ENCODE results near the gene RPLP2.

RPLP2 gene

GRCh38 chr11:839280-839623 lies 29.5 kb downstream of the RPLP2 start:
- no peak for DNase-seq

- DNase-seq = no peak
Observed at GRCh38 chr11:839875-840617, 30.3 kb downstream of the RPLP2 start.

DNA sequence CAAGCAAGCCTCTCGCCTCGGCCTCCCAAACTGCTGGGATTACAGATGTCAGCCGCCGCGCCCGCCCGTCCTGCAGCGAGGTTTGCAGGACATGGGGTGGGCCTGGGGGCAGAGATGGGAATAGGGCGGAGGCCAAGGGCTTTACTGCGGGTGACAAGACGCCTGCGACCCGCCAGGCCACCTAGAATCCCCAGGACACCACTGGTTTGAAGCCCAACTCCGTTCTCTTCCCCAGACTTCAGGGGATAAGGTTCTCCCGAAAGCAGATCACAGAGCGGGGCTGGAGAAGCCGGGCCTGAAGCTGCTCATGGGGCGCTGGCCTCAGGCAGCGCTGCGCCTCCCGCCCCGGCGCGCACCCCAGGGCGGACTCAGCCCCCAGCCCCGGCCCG lies 32.2 kb downstream of the RPLP2 start:
- DNase-seq = no peak

DNA sequence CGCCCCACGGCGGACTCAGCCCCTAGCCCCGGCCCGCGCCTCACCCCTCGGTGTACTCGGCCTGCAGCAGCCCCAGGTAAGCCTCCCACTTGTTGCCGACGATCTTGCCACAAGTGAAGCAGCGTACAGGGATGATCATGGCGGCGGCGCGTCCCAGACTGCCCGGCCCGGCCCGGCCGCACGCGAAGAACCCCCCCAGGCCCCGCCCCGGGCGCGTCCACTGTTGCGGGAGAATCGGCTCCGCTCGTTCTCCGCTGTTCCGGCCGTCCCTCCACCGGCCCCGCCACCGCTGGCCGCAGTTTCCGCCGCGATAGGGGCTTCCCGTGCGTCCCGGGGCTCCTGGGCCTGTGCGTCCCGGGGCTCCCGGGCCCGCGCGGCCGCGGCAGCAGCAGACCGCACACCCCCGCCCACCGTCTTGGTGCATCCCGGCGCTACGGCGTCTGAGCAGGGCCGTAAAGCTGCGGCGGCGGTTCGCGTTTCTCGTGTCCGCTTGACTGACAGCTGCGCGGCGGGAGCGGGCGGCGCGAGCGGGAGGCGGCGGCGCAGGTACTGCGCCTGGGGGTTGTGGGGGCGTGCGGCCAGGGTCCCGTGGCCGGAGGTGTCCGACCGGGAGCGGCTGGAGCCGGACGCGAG lies 32.7 kb downstream of the RPLP2 start, which contains the start of the genes POLR2L and TSPAN4:
Gene POLR2L, minus strand, starts transcription at position 160 of the 633 bp plus-strand sequence. Its CDS starts 21 bp downstream, at position 139.
Gene TSPAN4, plus strand, starts transcription at position 483 of the 633 bp plus-strand sequence. CDS start 7,453 bp downstream, outside the sequence.
- peak; percentile 73 for DNase-seq

DNA sequence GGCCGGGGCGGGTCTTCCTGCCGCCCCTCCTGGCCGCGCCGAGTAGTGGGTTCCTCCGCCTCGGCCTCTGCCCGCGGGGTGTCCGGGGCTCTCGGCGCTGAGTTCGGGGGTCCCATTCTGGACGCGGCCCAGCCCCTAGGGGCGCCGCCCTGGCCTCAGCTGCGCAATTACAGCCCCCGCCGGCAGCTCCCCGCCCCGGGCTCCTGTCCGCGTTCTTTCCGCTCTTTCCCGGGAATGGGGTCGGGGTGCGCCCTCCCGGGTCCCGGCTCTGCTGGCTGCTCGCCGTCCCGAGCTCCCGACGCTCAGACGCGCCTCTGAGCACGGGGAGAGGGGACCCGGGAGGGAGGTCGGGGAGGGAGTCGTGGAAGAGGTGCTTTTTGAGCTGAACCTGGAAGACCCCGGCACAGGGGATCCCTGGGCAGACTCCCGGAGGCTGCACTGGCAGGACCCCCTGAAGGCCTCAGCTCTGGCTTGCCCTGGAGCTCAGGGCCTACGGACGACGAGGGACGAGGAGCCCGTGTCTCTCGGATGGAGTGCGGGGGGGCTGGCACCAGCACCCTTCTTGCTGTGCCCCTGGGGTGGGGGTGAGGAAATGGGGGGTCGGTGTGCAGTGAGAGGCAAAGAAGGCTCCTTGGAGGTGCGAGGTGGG lies 33.4 kb downstream of the RPLP2 start:
- DNase-seq = no peak

DNA sequence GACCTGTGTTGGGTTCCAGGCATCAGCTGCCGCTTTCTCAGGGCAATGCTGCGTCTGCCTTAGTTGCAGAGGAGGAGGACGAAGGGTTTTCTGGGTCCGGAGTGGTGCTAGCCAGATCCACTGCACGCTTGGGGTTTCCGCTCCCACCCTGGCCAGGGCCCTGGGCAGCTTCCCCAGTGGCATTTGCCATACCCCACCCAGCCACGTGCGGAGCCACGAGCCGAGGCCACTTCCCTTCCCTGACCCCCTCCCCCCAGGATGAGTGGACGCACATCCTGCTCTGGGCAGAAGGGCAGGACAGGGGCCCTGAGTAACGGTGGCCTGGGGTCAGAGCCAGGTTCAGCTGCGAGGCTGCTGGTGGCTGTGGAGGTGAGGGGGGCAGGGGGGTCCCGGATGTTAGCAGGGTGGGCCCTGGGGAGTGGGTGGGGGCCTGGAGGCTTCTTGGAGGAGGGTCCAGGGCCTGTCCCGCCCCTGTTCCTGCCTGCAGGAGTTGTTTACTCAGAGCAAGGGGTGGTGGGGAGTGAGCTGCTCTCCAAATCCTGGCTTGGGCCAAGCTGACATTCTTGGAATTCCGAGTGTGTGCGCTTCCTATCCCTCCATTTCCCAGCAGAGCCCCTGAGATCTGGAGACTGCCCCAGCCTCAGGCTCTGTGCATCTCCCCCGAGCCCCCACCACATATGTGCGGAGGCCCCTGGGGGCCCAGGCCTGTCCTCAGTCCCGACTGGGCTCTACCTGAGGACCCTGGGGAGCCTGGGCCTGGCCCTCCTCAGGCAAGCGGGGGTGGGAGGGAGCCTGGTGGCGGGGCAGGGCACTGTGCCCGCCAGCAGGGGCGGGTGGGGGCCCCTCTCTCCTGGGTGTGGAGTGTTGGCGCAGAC lies 34.3 kb downstream of the RPLP2 start:
- no peak for DNase-seq

DNA sequence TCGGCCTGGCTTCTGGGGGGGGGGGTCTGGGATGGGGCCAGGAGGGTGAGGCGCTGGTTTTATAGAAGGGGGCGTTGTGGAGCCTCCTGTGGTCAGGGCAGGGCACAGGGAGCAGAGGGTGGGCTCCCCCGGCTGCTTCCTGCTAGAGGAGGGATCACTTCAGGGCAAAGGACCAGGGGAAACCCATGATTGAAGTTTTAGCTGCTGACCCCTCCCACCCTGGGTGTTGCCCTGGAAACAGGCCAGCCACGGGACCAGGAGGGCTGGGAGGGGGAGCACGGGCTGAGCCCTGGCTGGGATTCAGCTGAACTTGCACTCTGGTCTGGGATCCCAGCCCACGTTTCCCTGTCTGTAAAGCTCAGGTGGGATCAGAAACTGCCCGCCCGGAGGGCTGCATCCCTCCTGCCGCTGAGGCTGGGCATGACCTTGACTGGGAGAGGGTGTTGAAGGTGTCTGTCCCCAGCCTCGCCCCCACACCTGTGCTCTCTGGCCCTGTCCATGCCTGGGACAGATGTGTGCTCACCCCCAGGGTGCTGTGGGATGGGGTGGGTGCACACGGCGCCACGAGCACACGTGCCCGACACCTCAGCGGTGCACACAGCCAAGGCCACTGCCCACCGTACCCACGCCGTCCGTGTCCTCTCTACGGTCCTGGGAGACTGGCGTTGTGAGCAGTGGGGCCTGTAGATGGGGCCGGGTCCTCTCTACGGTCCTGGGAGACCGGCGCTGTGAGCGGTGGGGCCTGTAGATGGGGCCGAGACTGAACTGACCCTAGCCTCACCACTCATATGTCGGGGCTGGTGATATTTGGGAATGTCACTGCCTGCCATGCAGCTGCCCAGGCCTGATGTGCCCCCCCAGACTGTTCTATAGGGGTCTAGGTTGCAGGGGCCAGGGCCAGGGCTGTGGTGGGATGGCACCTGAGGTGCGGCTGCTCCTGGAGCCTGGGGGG lies 35.2 kb downstream of the RPLP2 start:
- no peak for DNase-seq

- no peak for DNase-seq
Observed at GRCh38 chr11:845872-846495, 36.2 kb downstream of the RPLP2 start.

DNA sequence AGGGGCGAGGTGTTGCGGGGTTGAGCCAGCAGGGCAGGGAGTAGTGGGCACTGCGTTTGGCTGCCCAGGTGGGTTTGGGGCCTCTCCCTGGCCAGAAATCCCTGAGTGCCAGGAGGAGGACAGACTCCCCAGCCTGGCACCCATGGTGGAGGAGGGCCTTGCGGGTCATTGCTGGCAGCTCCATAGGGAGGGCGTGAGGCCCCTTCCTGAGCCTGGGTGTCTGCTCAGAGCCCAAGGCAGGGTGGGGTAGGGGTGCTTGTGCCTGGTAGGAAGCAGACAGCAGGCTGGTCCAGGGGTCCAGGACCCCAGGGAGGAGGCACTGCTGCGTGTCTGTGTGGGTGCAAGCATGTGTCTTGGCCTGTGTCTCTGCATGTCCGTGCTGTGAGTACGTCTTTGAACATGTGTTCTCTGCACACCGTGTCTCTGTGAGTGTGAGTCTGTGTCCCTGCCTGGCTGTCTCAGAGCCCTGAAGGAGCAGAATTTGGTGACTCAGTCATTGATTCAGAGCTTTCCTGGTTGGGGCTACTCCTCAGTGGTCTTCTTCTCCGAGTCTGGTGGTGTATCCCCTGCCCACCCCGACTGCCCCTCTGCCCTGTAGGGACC lies 36.8 kb downstream of the RPLP2 start:
- no peak for DNase-seq

DNA sequence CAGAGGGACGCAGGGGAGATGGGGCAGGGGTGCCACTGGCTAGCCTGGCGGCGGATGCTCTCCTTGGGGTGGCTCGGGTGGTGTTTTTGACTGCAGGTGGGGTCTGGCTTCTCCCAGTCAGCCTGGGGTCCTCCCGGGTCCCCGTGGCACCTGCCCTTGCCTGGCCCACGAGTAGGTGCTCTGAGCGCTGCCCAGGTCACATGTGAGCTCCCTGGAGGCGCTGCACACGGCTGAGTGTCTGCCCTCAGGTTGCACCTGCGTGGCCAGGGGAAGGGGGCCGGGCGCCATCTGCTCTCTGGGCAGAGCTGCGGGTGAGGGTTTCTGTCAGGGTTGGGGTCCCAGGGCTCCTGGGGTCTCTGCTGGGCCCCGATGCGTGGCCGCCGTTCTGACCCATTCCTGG lies 38.1 kb downstream of the RPLP2 start:
- no peak for DNase-seq

- no peak for DNase-seq
Observed at GRCh38 chr11:848380-848931, 38.7 kb downstream of the RPLP2 start.

DNA sequence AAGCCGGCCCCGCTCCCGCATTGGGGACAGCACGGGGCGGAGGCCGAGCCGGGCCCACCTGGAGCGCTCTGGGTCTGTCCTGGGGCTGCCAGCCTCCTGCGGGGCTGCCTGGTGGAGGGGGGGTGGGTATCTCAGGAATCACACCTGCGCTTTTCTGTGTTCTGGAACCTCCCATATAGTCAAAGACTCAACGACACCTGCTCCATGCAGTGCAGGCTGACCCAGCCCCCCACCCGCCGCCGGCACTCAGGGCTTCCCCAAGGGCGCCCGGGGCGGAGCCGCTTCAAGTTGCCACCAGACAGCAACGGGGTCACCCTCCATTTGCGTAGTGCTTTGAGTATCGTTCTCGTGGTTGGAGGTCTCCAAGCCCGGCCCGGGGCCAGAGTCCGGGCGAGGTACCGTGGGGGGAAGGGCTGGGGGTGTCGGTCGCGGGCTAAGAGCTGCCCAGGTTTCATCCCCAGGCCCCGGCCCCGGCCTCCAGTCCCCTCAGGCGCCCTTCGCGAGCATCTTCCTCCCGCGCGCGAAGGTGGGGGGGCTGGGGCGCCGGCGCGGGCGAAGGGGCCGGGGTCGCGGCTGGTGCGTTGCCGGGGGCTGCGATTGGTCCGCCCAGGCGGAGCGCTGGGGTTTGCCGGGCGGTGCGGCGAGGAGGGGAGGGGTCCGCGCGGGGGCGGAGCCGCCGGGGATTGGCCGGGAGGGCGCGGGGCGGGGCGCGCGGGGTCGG lies 39.5 kb downstream of the RPLP2 start:
- peak; percentile 41 for DNase-seq

DNA sequence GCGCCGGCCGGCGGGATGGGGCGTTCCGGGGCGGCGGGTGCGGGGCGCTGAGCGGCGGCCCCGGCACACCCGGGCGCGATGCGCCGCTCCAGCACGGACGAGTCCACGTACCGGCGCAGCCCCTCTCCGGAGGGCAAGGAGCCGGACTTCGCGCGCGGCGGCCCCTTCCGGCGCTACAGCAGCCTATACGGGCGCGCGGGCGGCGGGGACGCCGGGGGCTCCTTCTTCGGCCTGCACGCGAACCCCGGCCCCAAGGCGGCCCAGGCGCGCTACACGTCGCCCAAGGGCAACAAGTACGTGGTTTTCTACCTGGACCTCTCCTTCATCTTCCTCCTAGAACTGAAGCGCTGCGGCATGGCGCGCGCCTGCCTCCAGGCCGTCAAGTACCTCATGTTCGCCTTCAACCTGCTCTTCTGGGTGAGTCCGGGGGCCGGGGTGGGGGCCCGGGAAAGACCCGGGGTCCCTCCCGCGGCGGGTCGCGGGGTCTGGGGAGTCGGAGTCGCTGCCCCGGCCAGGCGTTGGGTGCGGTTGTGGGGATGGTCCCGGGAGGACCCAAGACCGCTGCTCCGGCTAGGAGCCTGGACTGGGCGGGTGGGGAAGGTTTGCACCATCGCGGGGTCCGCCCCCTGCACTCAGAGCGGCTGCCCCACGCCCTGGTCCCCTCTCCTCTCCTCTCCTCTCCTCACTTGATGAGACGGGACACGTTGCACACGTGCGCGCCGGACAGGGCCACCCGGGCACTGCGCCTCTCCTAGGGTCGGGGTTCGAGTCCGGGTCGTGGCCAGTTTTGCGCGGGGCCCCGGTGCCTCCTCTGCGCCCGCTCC lies 40.4 kb downstream of the RPLP2 start:
- no peak for DNase-seq

GRCh38 chr11:850775-851763 lies 41.3 kb downstream of the RPLP2 start:
- peak; percentile 27 for DNase-seq

GRCh38 chr11:852762-853161 lies 43.0 kb downstream of the RPLP2 start:
- DNase-seq = no peak

DNA sequence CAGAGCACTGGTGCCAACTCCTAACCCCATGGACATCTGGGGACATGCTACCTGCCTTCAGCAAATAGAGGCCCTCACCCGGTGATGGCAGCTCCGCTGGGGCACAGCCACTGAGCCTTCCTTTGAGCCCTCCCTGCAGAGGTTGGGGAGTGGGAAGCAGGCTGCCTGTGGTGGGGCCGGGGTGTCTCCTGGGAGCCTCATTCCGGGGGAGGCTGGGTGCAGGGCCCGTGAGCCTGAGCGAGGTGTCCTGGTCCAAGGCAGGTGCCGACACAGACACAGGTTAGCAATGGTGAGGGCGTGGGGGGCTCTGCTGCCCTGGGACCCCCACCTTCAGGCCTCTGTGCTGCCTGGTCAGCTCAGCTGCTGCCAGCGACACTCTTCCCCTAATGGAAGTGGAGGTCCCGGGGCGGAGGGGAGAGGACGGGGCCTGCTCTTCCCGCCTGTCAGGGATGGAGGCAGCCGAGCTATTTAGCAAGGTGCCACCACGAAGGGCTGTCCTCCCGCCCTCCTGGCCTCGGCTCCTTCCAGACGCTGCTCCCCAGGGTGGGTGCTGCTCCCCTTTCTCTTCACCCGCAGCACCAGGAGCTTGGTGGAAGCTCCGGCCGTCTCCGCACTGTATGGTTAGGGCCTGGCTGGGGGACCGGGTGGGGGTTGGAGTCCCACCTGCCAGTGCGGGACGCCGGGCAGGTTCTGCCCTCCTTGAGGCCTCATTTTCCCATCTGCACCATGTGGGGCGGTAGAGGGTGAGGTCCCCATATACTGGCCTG lies 44.1 kb downstream of the RPLP2 start:
- DNase-seq = no peak
